Measurements from ENCODE around the gene STX1A. TPM values are rescaled to one million over a fixed set of nuclear protein-coding genes. Genes with fewer than 3 reads are reported as not detected.
A peak's percentile ranks its signal among the peaks of the same experiment; 100 is the strongest.
"Not testable (repeated sequence)": the region's sequence is repeated elsewhere in the genome, so short reads cannot be mapped to it uniquely, and the experiment has no call there.

Gene STX1A
- total and polyA plus RNA-seq, 2 of the 13 experiments (the other 11 are each of a cell fraction or from before 2014, with no cell fraction given), result 6.1 to 12.2 TPM

GRCh38 chr7:73676062-73676461 lies 43.4 kb downstream of the STX1A start:
- POLR2A ChIA-PET, result interaction anchor here (1.2 to 1.5 kb wide), 2 partner anchors 52 to 53 kb away, joined by 3 to 5 read pairs; partner anchors contain the start of gene MLXIPL
- DNase-seq (ENCODE audit: low spot score); intact Hi-C loops (cut with micrococcal nuclease; ENCODE audit: unreplicated experiment); H4K20me1 ChIP-seq (ENCODE audit: insufficient read depth, low read length); H3K36me3 ChIP-seq (replicated peaks in 1 of 2; ENCODE audit: control insufficient read depth in 1 of 2, insufficient read depth in 2 of 2, low read length in 2 of 2); H3K27me3 ChIP-seq (ENCODE audit: control insufficient read depth in 1 of 2, insufficient read depth in 2 of 2, low read length in 2 of 2); H3K4me3 ChIP-seq (replicated peaks in 1 of 3; ENCODE audit: insufficient read depth in 1 of 3, low read depth in 2 of 3, low read length in 3 of 3); H3K79me2 ChIP-seq (ENCODE audit: insufficient read depth, low read length); H3K27ac ChIP-seq (ENCODE audit: extremely low read length, insufficient read depth, low read length); H3K9me3 ChIP-seq (ENCODE audit: low read length); H3K9ac ChIP-seq (ENCODE audit: insufficient read depth, low read depth, low read length); H2AFZ ChIP-seq (ENCODE audit: low read length); FAIRE-seq; in situ Hi-C loops (cut with HindIII; ENCODE audit: extremely low pct_ligation_motif_present, low pct_unique_long_range_greater_than_20kb); CTCF ChIA-PET (ENCODE audit: low intra/inter-chr PET ratio, low total read pairs); H3K4me2 ChIP-seq (ENCODE audit: low read depth, low read length); BruUV-seq (replicated peaks): not testable (repeated sequence)
- TF ChIP-seq ZBTB33 (CRISPR knock-in tag; IDR thresholded peaks at IDR 0.05), result peak; percentile 55; the same call in 1 of the 2 replicates
- peaks cover 42% of the 10 kb centered on the region for H3K4me1 ChIP-seq (ENCODE audit: insufficient read depth, low read length)
- 83% methylated on average over 9 of the region's 9 CpGs for WGBS (ENCODE audit: low lambda C conversion rate)
- ATAC-seq, result peak; percentile 44

- Histone ChIP-seq H3K27me3 (ENCODE audit: control insufficient read depth in 1 of 2, insufficient read depth in 2 of 2, low read length in 2 of 2) (no peaks in the 10 kb centered on the region), H3K27ac (ENCODE audit: extremely low read length, insufficient read depth, low read length) (no peak overlapping the region), H3K79me2 (ENCODE audit: insufficient read depth, low read length) (peaks cover 2% of the 10 kb centered on the region), H3K4me2 (ENCODE audit: low read depth, low read length) (no peak overlapping the region), H3K4me3 (replicated peaks in 1 of 3; ENCODE audit: insufficient read depth in 1 of 3, low read depth in 2 of 3, low read length in 3 of 3) (no peak overlapping the region), H3K9me3 (ENCODE audit: low read length) (no peaks in the 10 kb centered on the region), H3K4me1 (ENCODE audit: insufficient read depth, low read length) (peaks cover 27% of the 10 kb centered on the region), H3K36me3 (replicated peaks in 1 of 2; ENCODE audit: control insufficient read depth in 1 of 2, insufficient read depth in 2 of 2, low read length in 2 of 2) (peaks cover 0 to 2% of the 10 kb centered on the region in 2 experiments; a peak in 1 of 5 replicates), H4K20me1 (ENCODE audit: insufficient read depth, low read length) (no peaks in the 10 kb centered on the region), H3K9ac (ENCODE audit: insufficient read depth, low read depth, low read length) (no peak overlapping the region), H2AFZ (ENCODE audit: low read length) (no peak overlapping the region)
- FAIRE-seq (no peak), DNase-seq (ENCODE audit: low spot score) (no peak), ATAC-seq (no peak)
- in situ Hi-C loops (cut with HindIII; ENCODE audit: extremely low pct_ligation_motif_present, low pct_unique_long_range_greater_than_20kb) (no loop called here), intact Hi-C loops (cut with micrococcal nuclease; ENCODE audit: unreplicated experiment) (no loop called here)
- no CpG with 5 or more reads among the region's 1 CpG for WGBS (ENCODE audit: low lambda C conversion rate)
- ChIA-PET CTCF (ENCODE audit: low intra/inter-chr PET ratio, low total read pairs) (no interaction called here), POLR2A (no interaction called here)
- TF ChIP-seq GATAD1 (CRISPR knock-in tag; IDR thresholded peaks at IDR 0.05), result no peak
- peak; percentile 27; the same call in 1 of the 2 replicates for TF ChIP-seq POLR2G (IDR thresholded peaks at IDR 0.05; ENCODE audit: low read depth, low read length)
- BruUV-seq (replicated peaks), result no TSS peak
Observed at GRCh38 chr7:73674468-73675124, 44.9 kb downstream of the STX1A start.
